ENCODE measurements around the gene MTERF1.

Gene MTERF1

GRCh38 chr7:91827169-91827568 lies 53.3 kb downstream of the MTERF1 start:
- DNase-seq = no peak

GRCh38 chr7:91826377-91826776 lies 54.1 kb downstream of the MTERF1 start:
- DNase-seq = no peak

GRCh38 chr7:91824201-91824600 lies 56.3 kb downstream of the MTERF1 start:
- no peak for DNase-seq

All from NCI-H2171 treated with DMSO at 0.1 percent for 48 hours (cell line).